ENCODE measurements around the gene PALD1. TPM values are rescaled to one million over a fixed set of nuclear protein-coding genes. Genes with fewer than 3 reads are reported as not detected.

Gene PALD1
- total and polyA plus RNA-seq, 3 donors from 2014 or later = 6.3 to 13.3 (median 8.3) TPM

GRCh38 chr10:70504521-70505358, 26.2 kb downstream of the PALD1 start:
- H3K9me3 ChIP-seq = no peaks in the 10 kb centered on the region
- H3K36me3 ChIP-seq (ENCODE audit: low read depth, missing control alignments) = no peaks in the 10 kb centered on the region
- no peak overlapping the region for H3K27ac ChIP-seq
- TF ChIP-seq POLR2A (IDR thresholded peaks at IDR 0.05) (no peak), CTCF (IDR thresholded peaks at IDR 0.05) (no peak)
- H3K4me3 ChIP-seq = no peak overlapping the region
- H3K4me1 ChIP-seq = peaks cover 14% of the 10 kb centered on the region
- intact Hi-C loops (cut with DNase I; ENCODE audit: low total_unique reads) = no loop called here
- 79 to 86% methylated on average over 12 of the region's 12 CpGs for WGBS, 2 donors
- DNase-seq = no peak
- no peaks in the 10 kb centered on the region for H3K27me3 ChIP-seq

GRCh38 chr10:70505908-70506307, 27.3 kb downstream of the PALD1 start:
- WGBS, 2 donors = 90 to 91% methylated on average over 9 of the region's 9 CpGs
- H3K9me3 ChIP-seq = no peaks in the 10 kb centered on the region
- no peak overlapping the region for H3K4me3 ChIP-seq
- peaks cover 25% of the 10 kb centered on the region for H3K4me1 ChIP-seq
- intact Hi-C loops (cut with DNase I; ENCODE audit: low total_unique reads) = no loop called here
- no peak for DNase-seq
- H3K27ac ChIP-seq = no peak overlapping the region
- no peaks in the 10 kb centered on the region for H3K27me3 ChIP-seq
- H3K36me3 ChIP-seq (ENCODE audit: low read depth, missing control alignments) = no peaks in the 10 kb centered on the region
- no peak for TF ChIP-seq POLR2A (IDR thresholded peaks at IDR 0.05)
- no peak for TF ChIP-seq CTCF (IDR thresholded peaks at IDR 0.05)

GRCh38 chr10:70507966-70508365, 29.4 kb downstream of the PALD1 start:
- Histone ChIP-seq H3K27me3 (no peaks in the 10 kb centered on the region), H3K4me1 (peaks cover 39% of the 10 kb centered on the region), H3K9me3 (no peaks in the 10 kb centered on the region), H3K4me3 (no peak overlapping the region), H3K27ac (no peak overlapping the region), H3K36me3 (ENCODE audit: low read depth, missing control alignments) (no peaks in the 10 kb centered on the region)
- intact Hi-C loops (cut with DNase I; ENCODE audit: low total_unique reads) = no loop called here
- whole genome bisulfite sequencing, 2 donors = 87 to 90% methylated on average over 6 of the region's 6 CpGs
- no peak for DNase-seq
- TF ChIP-seq POLR2A (IDR thresholded peaks at IDR 0.05) (no peak), CTCF (IDR thresholded peaks at IDR 0.05) (no peak)

- DNase-seq = no peak
- Histone ChIP-seq H3K27me3 (no peaks in the 10 kb centered on the region), H3K27ac (no peak overlapping the region), H3K36me3 (ENCODE audit: low read depth, missing control alignments) (no peaks in the 10 kb centered on the region), H3K9me3 (no peaks in the 10 kb centered on the region), H3K4me1 (peaks cover 39% of the 10 kb centered on the region), H3K4me3 (no peak overlapping the region)
- intact Hi-C loops (cut with DNase I; ENCODE audit: low total_unique reads) = no loop called here
- TF ChIP-seq CTCF (IDR thresholded peaks at IDR 0.05) (no peak), POLR2A (IDR thresholded peaks at IDR 0.05) (no peak)
- WGBS, 2 donors = 40 to 45% methylated on average over 13 to 14 of the region's 14 CpGs
Measured at GRCh38 chr10:70508912-70509756, 30.6 kb downstream of the PALD1 start.

All from testis (tissue), 3 donors.